ENCODE results near the gene OR6Y1. TPM values are rescaled to one million over a fixed set of nuclear protein-coding genes. Genes with fewer than 3 reads are reported as not detected.

The OR6Y1 gene
- total and polyA plus RNA-seq, 2 of the 8 experiments (the other 6 are each of a cell fraction or from before 2014, with no cell fraction given): 0.07 TPM; not detected in 1

- H2AK5ac ChIP-seq (ENCODE audit: low read depth, low read length): no peak overlapping the region
Observed at GRCh38 chr1:158506369-158506987, 47.7 kb downstream of the OR6Y1 start.

More at GRCh38 chr1:158506369-158506987, 47.7 kb downstream of the OR6Y1 start:
- ChIA-PET POLR2A (ENCODE audit: partially characterized antibody) (no interaction called here), CTCF (ENCODE audit: partially characterized antibody) (interaction anchor here (0.6 to 2.5 kb wide), 31 partner anchors 9 to 582 kb away, joined by 3 to 27 read pairs (median 3); partner anchors contain the start of gene AIM2)
- H3K36me3 ChIP-seq (ENCODE audit: control insufficient read depth in 2 of 4, insufficient read depth in 4 of 4, low read length in 3 of 4): no peaks in the 10 kb centered on the region
- no peak overlapping the region for H3K9ac ChIP-seq (replicated peaks in 1 of 4; ENCODE audit: extremely low read depth in 1 of 4, low read depth in 3 of 4, low read length in 3 of 4)
- no peak overlapping the region for H3K23ac ChIP-seq (ENCODE audit: insufficient read length)
- no peak for TF ChIP-seq USF2 (IDR thresholded peaks at IDR 0.05; ENCODE audit: low read length)
- TF ChIP-seq RAD21 (IDR thresholded peaks at IDR 0.05 in 1 of 2, conservative IDR thresholded peaks at IDR 0.05 in 1 of 2; ENCODE audit: low read depth in 2 of 2, low read length in 2 of 2): peak; percentile 93 to 95
- 0 out of 2 replicates have a peak, but pooled peaks have one; percentile 28 for TF ChIP-seq CREB1 (IDR thresholded peaks at IDR 0.05)
- TF ChIP-seq KDM5A (IDR thresholded peaks at IDR 0.05; ENCODE audit: low read length): no peak
- peak; percentile 50 to 84 (median 84) for TF ChIP-seq CTCF (IDR thresholded peaks at IDR 0.05; ENCODE audit: control extremely low read depth in 1 of 3, insufficient read depth in 1 of 3, low read depth in 1 of 3, low read length in 3 of 3)
- no peak overlapping the region for H2BK20ac ChIP-seq (ENCODE audit: low read length)
- H3K79me2 ChIP-seq (ENCODE audit: control insufficient read depth in 1 of 2, insufficient read depth in 2 of 2, low read length in 2 of 2): no peaks in the 10 kb centered on the region
- no peak overlapping the region for H4K91ac ChIP-seq (replicated peaks; ENCODE audit: insufficient read length, low read length)
- 63% methylated on average over 1 of the region's 1 CpG; no CpG with 5 or more reads in 1 of the 2 experiments for WGBS, 2 experiments (ENCODE audit: extremely low coverage in 1 of 2, insufficient coverage in 1 of 2, insufficient read length in 1 of 2, insufficient replicate concordance in 2 of 2, low coverage in 1 of 2, low lambda C conversion rate in 2 of 2, missing lambda C conversion rate in 1 of 2)
- DNase-seq (ENCODE audit: low read depth in 1 of 2, low spot score in 2 of 2) (peak; percentile 44 to 87), FAIRE-seq (peak; percentile 76)
- H2BK5ac ChIP-seq (ENCODE audit: low read depth, low read length): no peak overlapping the region
- no peak overlapping the region for H3K18ac ChIP-seq (ENCODE audit: extremely low read depth, low read length)
- H4K8ac ChIP-seq (ENCODE audit: extremely low read depth, insufficient read depth, low read length): no peak overlapping the region
- no peaks in the 10 kb centered on the region; a peak in 1 of 7 replicates for H3K4me1 ChIP-seq (replicated peaks in 1 of 4; ENCODE audit: control insufficient read depth in 3 of 4, insufficient read depth in 4 of 4, low read length in 3 of 4)
- no peak overlapping the region for H2AFZ ChIP-seq (ENCODE audit: low read length)
- H3K4me2 ChIP-seq (ENCODE audit: insufficient read depth in 1 of 2, low read depth in 2 of 2, low read length in 2 of 2): no peak overlapping the region
- no peaks in the 10 kb centered on the region for H3K27me3 ChIP-seq (replicated peaks in 1 of 4; ENCODE audit: control insufficient read depth in 3 of 4, extremely low read depth in 1 of 4, insufficient read depth in 3 of 4, low read length in 3 of 4)
- no peaks in the 10 kb centered on the region for H4K20me1 ChIP-seq (replicated peaks in 1 of 2; ENCODE audit: control insufficient read depth in 1 of 2, insufficient read depth in 2 of 2, low read length in 2 of 2)
- H3K27ac ChIP-seq (ENCODE audit: low read depth, low read length): no peak overlapping the region
- no peak overlapping the region for H2BK120ac ChIP-seq (replicated peaks; ENCODE audit: low read depth, low read length)
- H3K14ac ChIP-seq (ENCODE audit: insufficient read length): no peak overlapping the region
- no peak overlapping the region for H3K4me3 ChIP-seq (ENCODE audit: extremely low read depth in 1 of 4, insufficient read depth in 2 of 4, low read depth in 3 of 4, low read length in 4 of 4)
- 0 out of 4 replicates have a peak, but pooled peaks cover 0 to 4% of the 10 kb centered on the region in 2 experiments for H3K9me3 ChIP-seq (ENCODE audit: insufficient read depth in 2 of 2, low read depth in 1 of 2, low read length in 1 of 2)
- H2BK15ac ChIP-seq (ENCODE audit: low read length): no peak overlapping the region
- H3K23me2 ChIP-seq (ENCODE audit: low read depth, low read length): no peaks in the 10 kb centered on the region
- no peak overlapping the region for H3K56ac ChIP-seq (replicated peaks; ENCODE audit: insufficient read length, low read depth, low read length)
- H3K4ac ChIP-seq (replicated peaks; ENCODE audit: insufficient read length, low read depth, low read length): no peak overlapping the region
- H4K5ac ChIP-seq (ENCODE audit: insufficient read length, low read depth, low read length): no peak overlapping the region
- no peaks in the 10 kb centered on the region for H3K79me1 ChIP-seq (ENCODE audit: low read depth, low read length)
- 0 out of 2 replicates have a peak overlapping the region, but pooled peaks have one; percentile 39 for H2BK12ac ChIP-seq (ENCODE audit: low read depth, low read length)
